ENCODE measurements around the gene SLC7A14. TPM values are rescaled to one million over a fixed set of nuclear protein-coding genes. Genes with fewer than 3 reads are reported as not detected.
A peak's percentile ranks its signal among the peaks of the same experiment; 100 is the strongest.

The SLC7A14 gene
- total and polyA plus RNA-seq, 4 donors, result 0.01 to 0.06 (median 0.03) TPM; not detected in 1

GRCh38 chr3:170633573-170633972 lies 47.7 kb upstream of the SLC7A14 start:
- no peak overlapping the region for H3K9ac ChIP-seq (ENCODE audit: insufficient read depth in 1 of 2, low read length in 2 of 2)
- no peaks in the 10 kb centered on the region for H3K36me3 ChIP-seq (ENCODE audit: control insufficient read depth in 4 of 4, insufficient read depth in 4 of 4, low read length in 4 of 4)
- no peak for DNase-seq
- ATAC-seq (ENCODE audit: insufficient read depth, low FRiP score), result no peak
- 89 to 92% methylated on average over 4 of the region's 4 CpGs for WGBS, 2 donors
- H3K4me1 ChIP-seq (ENCODE audit: control insufficient read depth in 5 of 5, insufficient read depth in 5 of 5, low read length in 5 of 5), result peaks cover 0 to 7% (median 0%) of the 10 kb centered on the region in 5 donors
- no peak for TF ChIP-seq CTCF (IDR thresholded peaks at IDR 0.05; ENCODE audit: control extremely low read depth, extremely low read depth)
- H3K27me3 ChIP-seq (ENCODE audit: control insufficient read depth in 3 of 3, insufficient read depth in 3 of 3, low read length in 2 of 3), result no peaks in the 10 kb centered on the region
- H3K9me3 ChIP-seq (ENCODE audit: control insufficient read depth in 4 of 4, insufficient read depth in 3 of 4, low read length in 3 of 4), result no peaks in the 10 kb centered on the region
- H3K27ac ChIP-seq (ENCODE audit: low read depth in 1 of 2, low read length in 1 of 2), result no peak overlapping the region
- no peak overlapping the region for H3K4me3 ChIP-seq

- H3K27me3 ChIP-seq (ENCODE audit: control insufficient read depth in 3 of 3, insufficient read depth in 3 of 3, low read length in 2 of 3), result no peaks in the 10 kb centered on the region
- no peak for ATAC-seq (ENCODE audit: insufficient read depth, low FRiP score)
- no peak for DNase-seq
- H3K9ac ChIP-seq (ENCODE audit: insufficient read depth in 1 of 2, low read length in 2 of 2), result no peak overlapping the region
- H3K27ac ChIP-seq (ENCODE audit: low read depth in 1 of 2, low read length in 1 of 2), result no peak overlapping the region
- TF ChIP-seq CTCF (IDR thresholded peaks at IDR 0.05; ENCODE audit: control extremely low read depth, extremely low read depth), result no peak
- H3K4me3 ChIP-seq, result no peak overlapping the region
- H3K9me3 ChIP-seq (ENCODE audit: control insufficient read depth in 4 of 4, insufficient read depth in 3 of 4, low read length in 3 of 4), result no peaks in the 10 kb centered on the region
- H3K4me1 ChIP-seq (ENCODE audit: control insufficient read depth in 5 of 5, insufficient read depth in 5 of 5, low read length in 5 of 5), result peaks cover 0 to 7% (median 0%) of the 10 kb centered on the region in 5 donors
- H3K36me3 ChIP-seq (ENCODE audit: control insufficient read depth in 4 of 4, insufficient read depth in 4 of 4, low read length in 4 of 4), result no peaks in the 10 kb centered on the region
- WGBS, 2 donors, result 82 to 85% methylated on average over 4 of the region's 4 CpGs
These were observed 46.9 kb upstream of the SLC7A14 start for GRCh38 chr3:170632780-170633179.

GRCh38 chr3:170631755-170632488 lies 46.0 kb upstream of the SLC7A14 start:
- DNase-seq (peak in 1 of 3 donors; percentile 62), ATAC-seq (ENCODE audit: insufficient read depth, low FRiP score) (no peak)
- WGBS, 2 donors, result 74 to 81% methylated on average over 7 of the region's 7 CpGs
- H3K27ac ChIP-seq (ENCODE audit: low read depth in 1 of 2, low read length in 1 of 2), result no peak overlapping the region
- peaks cover 0 to 7% (median 0%) of the 10 kb centered on the region in 5 donors for H3K4me1 ChIP-seq (ENCODE audit: control insufficient read depth in 5 of 5, insufficient read depth in 5 of 5, low read length in 5 of 5)
- no peak for TF ChIP-seq CTCF (IDR thresholded peaks at IDR 0.05; ENCODE audit: control extremely low read depth, extremely low read depth)
- H3K9ac ChIP-seq (ENCODE audit: insufficient read depth in 1 of 2, low read length in 2 of 2), result no peak overlapping the region
- no peaks in the 10 kb centered on the region for H3K36me3 ChIP-seq (ENCODE audit: control insufficient read depth in 4 of 4, insufficient read depth in 4 of 4, low read length in 4 of 4)
- no peaks in the 10 kb centered on the region for H3K9me3 ChIP-seq (ENCODE audit: control insufficient read depth in 4 of 4, insufficient read depth in 3 of 4, low read length in 3 of 4)
- H3K4me3 ChIP-seq, result no peak overlapping the region
- H3K27me3 ChIP-seq (ENCODE audit: control insufficient read depth in 3 of 3, insufficient read depth in 3 of 3, low read length in 2 of 3), result no peaks in the 10 kb centered on the region

Measured in lung (tissue), 12 donors.